K562 (cell line): ENCODE measurements around the gene ASCC3. TPM values are rescaled to one million over a fixed set of nuclear protein-coding genes. Genes with fewer than 3 reads are reported as not detected.

Experiments
- ATAC-seq: fragments of 200-7000 bp; cut with Tn5 transposase; 3 replicates; pipeline ENCODE4 v1.9.1; 2020; ENCODE audit warnings: moderate library complexity
- BruUV-seq: library from RNA; stranded (reverse); fragments of 400-500 nt; replicated peaks from 2 replicates; lab custom pipeline; 2021; lab: Mats Ljungman, UMichigan
- CTCF ChIA-PET: fragments of 300-600 bp; formaldehyde crosslinking; extraction: SDS; loops from one replicate; lab custom pipeline; 2021; ENCODE audit warnings: low intra/inter-chr PET ratio; lab: Yijun Ruan, JAX
- POLR2A ChIA-PET: fragments of 300-600, 350-650 bp; sonication (Branson Sonifier 250); formaldehyde crosslinking; extraction: SDS; loops from one replicate; lab custom pipeline; 2021; ENCODE audit warnings: antibody characterized with exemption, inconsistent platforms; lab: Yijun Ruan, JAX
- DNase-seq, 4 experiments: peaks; one replicate each; pipeline versions ENCODE4 v3.0.0 to v3.0.0-alpha.2; 2011 to 2018; ENCODE audit warnings: low spot score in 3 of 4, mixed read lengths in 3 of 4; ENCODE audit errors: extremely low read depth in 1 of 4
- FAIRE-seq: peaks from 2 replicates; lab custom pipeline; 2011; peaks lifted over from hg19 to GRCh38; lab: Jason Lieb, UNC
- H2AFZ ChIP-seq: 2 replicates; pipeline ENCODE4 v1.6.0; 2011; ENCODE audit warnings: low read depth, low read length, control low read depth, inconsistent platforms
- H3K27ac ChIP-seq: fragments of 200-600 bp; 3 replicates; pipeline ENCODE4 v1.8.0; 2011; ENCODE audit warnings: low read depth, mild to moderate bottlenecking, control low read depth, inconsistent platforms, low read length, moderate library complexity, mixed read lengths; ENCODE audit errors: extremely low read depth
- H3K27me3 ChIP-seq, 2 experiments: fragments of 300-600 bp in 1 of 2; 2 replicates in 1 of 2; 3 replicates in 1 of 2; pipeline versions ENCODE4 v1.6.0 to v1.8.0; 2011; ENCODE audit warnings: inconsistent platforms in 2 of 2, low read length in 2 of 2, mild to moderate bottlenecking in 1 of 2, mixed read lengths in 1 of 2, moderate library complexity in 1 of 2; ENCODE audit not compliant: control insufficient read depth in 2 of 2, insufficient read depth in 2 of 2
- H3K36me3 ChIP-seq: fragments of 300-600 bp; 3 replicates; pipeline ENCODE4 v1.8.0; 2011; ENCODE audit warnings: mild to moderate bottlenecking, low read length, inconsistent platforms; ENCODE audit not compliant: control insufficient read depth, insufficient read depth
- H3K4me1 ChIP-seq, 2 experiments: fragments of 200-600 bp in 1 of 2; replicated peaks in 1 of 2; 2 replicates in 1 of 2; 3 replicates in 1 of 2; pipeline versions ENCODE4 v1.5.1 to v1.8.0; 2011; ENCODE audit warnings: inconsistent platforms in 2 of 2, low read length in 2 of 2, mild to moderate bottlenecking in 1 of 2, mixed read lengths in 1 of 2, moderate library complexity in 1 of 2; ENCODE audit not compliant: control insufficient read depth in 2 of 2, insufficient read depth in 2 of 2
- H3K4me2 ChIP-seq: 2 replicates; pipeline ENCODE4 v1.6.1; 2011; ENCODE audit warnings: low read length, control low read depth, inconsistent platforms, mixed read lengths; ENCODE audit not compliant: insufficient read depth
- H3K4me3 ChIP-seq: fragments of 200-600 bp; sonication (generic), shearing (Covaris generic); 2 replicates; pipeline ENCODE4 v1.5.1; 2016; ENCODE audit warnings: control low read depth, inconsistent platforms
- H3K79me2 ChIP-seq: fragments of 200-600 bp; 3 replicates; pipeline ENCODE4 v1.8.0; 2011; ENCODE audit warnings: low read length, inconsistent platforms; ENCODE audit not compliant: control insufficient read depth, insufficient read depth
- H3K9ac ChIP-seq, 2 experiments: 2 replicates each; pipeline versions ENCODE4 v1.6.0 to v1.6.1; 2011; ENCODE audit warnings: low read depth in 2 of 2, low read length in 2 of 2, control low read depth in 1 of 2, inconsistent platforms in 1 of 2, mild to moderate bottlenecking in 1 of 2, mixed read lengths in 1 of 2; ENCODE audit not compliant: insufficient read depth in 1 of 2
- H3K9me1 ChIP-seq: one replicate; pipeline ENCODE4 v1.6.0; 2011; ENCODE audit warnings: inconsistent platforms, mild to moderate bottlenecking, low read length, moderate library complexity; ENCODE audit not compliant: control insufficient read depth, insufficient read depth
- H3K9me3 ChIP-seq: replicated peaks from 2 replicates; pipeline ENCODE4 v1.5.1; 2011; ENCODE audit warnings: low read depth, low read length, inconsistent platforms; ENCODE audit not compliant: control insufficient read depth, insufficient read depth
- H4K20me1 ChIP-seq: replicated peaks from 2 replicates; pipeline ENCODE4 v1.6.1; 2011; ENCODE audit warnings: low read length, inconsistent platforms, mixed read lengths; ENCODE audit not compliant: control insufficient read depth, insufficient read depth
- POLR3A ChIP-seq: IDR thresholded peaks from 2 replicates; pipeline ENCODE4 v1.6.1; 2011; ENCODE audit warnings: borderline replicate concordance, mild to moderate bottlenecking, moderate library complexity; ENCODE audit not compliant: insufficient read length, insufficient read depth; ENCODE audit errors: extremely low read depth
- ZNF197 ChIP-seq: fragments of 200-800 bp; sonication (Bioruptor generic); IDR thresholded peaks from 2 replicates; pipeline ENCODE4 v1.6.1; 2016; ENCODE audit warnings: low read depth, missing genetic modification characterization, missing compliant biosample characterization
- ZNF318 ChIP-seq, 2 experiments: fragments of 450-650 bp; IDR thresholded peaks; 2 replicates each; pipeline ENCODE4 v1.6.1; 2016; ENCODE audit warnings: mild to moderate bottlenecking in 2 of 2, borderline replicate concordance in 1 of 2, low read depth in 1 of 2, moderate library complexity in 1 of 2
- WGBS: fragments of 100-300 bp; shearing (Covaris generic); methylation state at CpG from one replicate; pipeline ENCODE4 v1.1.6; 2016; ENCODE audit warnings: low coverage, mixed read lengths; ENCODE audit not compliant: insufficient coverage; ENCODE audit errors: missing lambda C conversion rate; 5-methylcytosine and 5-hydroxymethylcytosine counted together
- in situ Hi-C: fragments of 300-500 bp; cut with MboI; formaldehyde crosslinking; loops from 4 replicates; pipeline ENCODE4 v1.15.0; 2018; ENCODE audit warnings: inconsistent platforms, mixed read lengths
- intact Hi-C: fragments of 100-400 bp; cut with micrococcal nuclease; formaldehyde crosslinking; loops from 2 replicates; pipeline ENCODE4 v1.14.2; 2022
- polyA plus RNA-seq, 8 experiments: library from polyadenylated mRNA; depleted of rRNA in 4 of 8; stranded (reverse) in 5 of 8; unstranded in 3 of 8; fragments of >200 nt; fragmentation: Nextera tagmentation in 2 of 8; fragmentation: Illumina TruSeq in 1 of 8; extraction: Ambion mirVana in 2 of 8; extraction: Trizol in 1 of 8; gene quantifications; 2 replicates each; pipeline versions ENCODE4 v1.2.1 to v1.2.3, GENCODE V29; 2011 to 2014; ENCODE audit warnings: inconsistent platforms in 1 of 8, missing spikeins in 1 of 8
- total RNA-seq, 7 experiments: library from RNA; depleted of rRNA in 6 of 7; stranded (reverse); fragments of >200 nt in 6 of 7; fragmentation: Illumina TruSeq in 2 of 7; extraction: Trizol in 2 of 7; gene quantifications; 2 replicates each; pipeline versions ENCODE4 v1.2.1 to v1.2.3, GENCODE V29; 2011 to 2021; ENCODE audit warnings: low replicate concordance in 1 of 7

Gene ASCC3
- total and polyA plus RNA-seq, 9 of the 15 experiments (the other 6 are each of a cell fraction or from before 2014, with no cell fraction given) = 16.1 to 56.1 (median 33.9) TPM

GRCh38 chr6:100466410-100467128 lies 414.6 kb downstream of the ASCC3 start:
- no peak for ATAC-seq
- no peak for DNase-seq
- no peak overlapping the region for H3K9ac ChIP-seq
- ChIA-PET CTCF (no interaction called here), POLR2A (interaction anchor here (0.6 to 1.1 kb wide), 2 partner anchors 100 to 290 kb away, joined by 3 to 4 read pairs; no protein-coding TSS in a partner anchor)
- H3K79me2 ChIP-seq = no peaks in the 10 kb centered on the region
- peaks cover 45 to 66% of the 10 kb centered on the region in 2 experiments for H3K27me3 ChIP-seq
- no peak overlapping the region for H3K4me3 ChIP-seq
- no peak for TF ChIP-seq POLR3A
- TF ChIP-seq ZNF318 (IDR thresholded peaks at IDR 0.05; ENCODE audit: borderline replicate concordance in 1 of 2, low read depth in 1 of 2) = no peak
- TF ChIP-seq ZNF197 = no peak
- WGBS = 10% methylated on average over 17 of the region's 21 CpGs
- in situ Hi-C loops = no loop called here
- intact Hi-C loops = no loop called here
- no peak overlapping the region for H3K4me2 ChIP-seq
- H3K9me1 ChIP-seq = no peaks in the 10 kb centered on the region
- peaks cover 0 to 11% of the 10 kb centered on the region in 2 experiments; a peak in 1 of 5 replicates for H3K4me1 ChIP-seq
- no peaks in the 10 kb centered on the region for H4K20me1 ChIP-seq
- H3K9me3 ChIP-seq = no peaks in the 10 kb centered on the region
- H3K27ac ChIP-seq = no peak overlapping the region
- BruUV-seq = no TSS peak
- FAIRE-seq = no peak
- H3K36me3 ChIP-seq = no peaks in the 10 kb centered on the region
- no peak overlapping the region for H2AFZ ChIP-seq
